ENCODE measurements around the gene JOSD1. TPM values are rescaled to one million over a fixed set of nuclear protein-coding genes. Genes with fewer than 3 reads are reported as not detected.

Gene JOSD1
- total and polyA plus RNA-seq, 2 experiments from 2014 or later = 6.6 to 51.2 TPM

DNA sequence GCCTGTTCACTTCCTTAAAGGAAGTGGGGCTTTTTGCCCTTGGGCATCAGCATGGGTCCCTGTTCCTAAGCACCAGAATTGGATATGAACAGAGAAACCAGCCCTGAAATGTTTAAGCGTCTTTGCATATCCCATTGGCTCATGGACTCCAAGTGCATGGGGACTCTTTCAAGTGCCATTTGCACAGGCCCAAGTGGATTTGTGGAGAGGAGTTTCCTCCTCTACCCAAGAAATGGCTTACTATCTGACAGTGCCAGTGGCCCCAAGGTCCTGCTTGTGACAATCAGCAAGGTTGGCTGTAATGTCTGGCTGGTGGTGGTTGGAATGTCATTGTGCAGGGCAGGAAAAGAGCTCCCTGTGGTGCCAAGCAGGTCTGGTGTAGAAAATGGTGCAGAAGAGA is 15.0 kb downstream of the JOSD1 start:
- no peaks in the 10 kb centered on the region for H4K20me1 ChIP-seq (ENCODE audit: insufficient read depth)
- no peak overlapping the region for H2AFZ ChIP-seq
- no peak overlapping the region for H3K9ac ChIP-seq
- in situ Hi-C loops (cut with MboI) = no loop called here
- no peak overlapping the region for H3K27ac ChIP-seq
- no peak for DNase-seq
- H3K4me1 ChIP-seq (ENCODE audit: insufficient read depth) = peaks cover 4% of the 10 kb centered on the region; the same call in 1 of the 2 replicates
- H3K9me3 ChIP-seq (ENCODE audit: low read depth) = no peaks in the 10 kb centered on the region
- no peak for TF ChIP-seq EZH2 (IDR thresholded peaks at IDR 0.05; ENCODE audit: insufficient read depth, poor library complexity, severe bottlenecking)
- no peak for TF ChIP-seq EZH2phosphoT487 (IDR thresholded peaks at IDR 0.05; ENCODE audit: insufficient read depth, low read depth)
- WGBS, 2 experiments (ENCODE audit: low coverage in 1 of 2, low lambda C conversion rate in 2 of 2, missing lambda C conversion rate in 2 of 2) = 100% methylated on average over 1 of the region's 1 CpG
- no peak overlapping the region for H3K4me2 ChIP-seq (ENCODE audit: unreplicated experiment)
- peaks cover 18% of the 10 kb centered on the region; the same call in 1 of the 2 replicates for H3F3A ChIP-seq (ENCODE audit: insufficient read depth)
- H3K79me2 ChIP-seq (ENCODE audit: insufficient read depth) = peaks cover 65% of the 10 kb centered on the region
- no peak overlapping the region for H3K4me3 ChIP-seq
- peaks cover 49% of the 10 kb centered on the region for H3K36me3 ChIP-seq (ENCODE audit: low read depth)
- H3K9me2 ChIP-seq (ENCODE audit: insufficient read depth) = no peaks in the 10 kb centered on the region
- H3K27me3 ChIP-seq (replicated peaks; ENCODE audit: insufficient read depth) = no peaks in the 10 kb centered on the region

DNA sequence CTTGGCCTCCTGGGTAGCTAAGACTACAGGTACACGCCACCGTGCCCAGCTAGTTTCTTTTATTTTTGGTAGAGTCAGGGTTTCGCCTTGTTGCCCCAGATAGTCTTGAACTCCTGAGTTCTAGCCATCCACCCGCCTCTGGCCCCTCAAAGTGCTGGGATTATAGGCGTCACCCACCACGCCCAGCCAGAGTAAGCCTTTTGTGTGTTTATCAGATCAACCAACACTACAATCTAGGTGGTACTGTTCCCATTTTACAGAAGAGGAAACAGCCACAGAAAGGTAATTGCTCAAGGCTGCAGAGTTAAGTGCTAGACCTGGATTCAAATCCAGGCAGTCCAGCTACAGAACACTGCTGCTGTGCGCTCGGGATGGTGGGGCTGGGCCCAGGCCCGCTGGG is 15.8 kb downstream of the JOSD1 start:
- Histone ChIP-seq H3K9me3 (ENCODE audit: low read depth) (no peaks in the 10 kb centered on the region), H3K27ac (no peak overlapping the region), H2AFZ (no peak overlapping the region), H3K9me2 (ENCODE audit: insufficient read depth) (no peaks in the 10 kb centered on the region), H3K27me3 (replicated peaks; ENCODE audit: insufficient read depth) (no peaks in the 10 kb centered on the region), H3F3A (ENCODE audit: insufficient read depth) (peaks cover 15% of the 10 kb centered on the region; the same call in 1 of the 2 replicates), H3K4me3 (no peak overlapping the region), H3K36me3 (ENCODE audit: low read depth) (peaks cover 44% of the 10 kb centered on the region), H3K79me2 (ENCODE audit: insufficient read depth) (peaks cover 61% of the 10 kb centered on the region), H4K20me1 (ENCODE audit: insufficient read depth) (no peaks in the 10 kb centered on the region), H3K4me1 (ENCODE audit: insufficient read depth) (peaks cover 4% of the 10 kb centered on the region; the same call in 1 of the 2 replicates), H3K9ac (no peak overlapping the region), H3K4me2 (ENCODE audit: unreplicated experiment) (no peak overlapping the region)
- in situ Hi-C loops (cut with MboI) = no loop called here
- DNase-seq = no peak
- 89 to 95% methylated on average over 9 of the region's 9 CpGs for WGBS, 2 experiments (ENCODE audit: low coverage in 1 of 2, low lambda C conversion rate in 2 of 2, missing lambda C conversion rate in 2 of 2)
- no peak for TF ChIP-seq EZH2 (IDR thresholded peaks at IDR 0.05; ENCODE audit: insufficient read depth, poor library complexity, severe bottlenecking)

DNA sequence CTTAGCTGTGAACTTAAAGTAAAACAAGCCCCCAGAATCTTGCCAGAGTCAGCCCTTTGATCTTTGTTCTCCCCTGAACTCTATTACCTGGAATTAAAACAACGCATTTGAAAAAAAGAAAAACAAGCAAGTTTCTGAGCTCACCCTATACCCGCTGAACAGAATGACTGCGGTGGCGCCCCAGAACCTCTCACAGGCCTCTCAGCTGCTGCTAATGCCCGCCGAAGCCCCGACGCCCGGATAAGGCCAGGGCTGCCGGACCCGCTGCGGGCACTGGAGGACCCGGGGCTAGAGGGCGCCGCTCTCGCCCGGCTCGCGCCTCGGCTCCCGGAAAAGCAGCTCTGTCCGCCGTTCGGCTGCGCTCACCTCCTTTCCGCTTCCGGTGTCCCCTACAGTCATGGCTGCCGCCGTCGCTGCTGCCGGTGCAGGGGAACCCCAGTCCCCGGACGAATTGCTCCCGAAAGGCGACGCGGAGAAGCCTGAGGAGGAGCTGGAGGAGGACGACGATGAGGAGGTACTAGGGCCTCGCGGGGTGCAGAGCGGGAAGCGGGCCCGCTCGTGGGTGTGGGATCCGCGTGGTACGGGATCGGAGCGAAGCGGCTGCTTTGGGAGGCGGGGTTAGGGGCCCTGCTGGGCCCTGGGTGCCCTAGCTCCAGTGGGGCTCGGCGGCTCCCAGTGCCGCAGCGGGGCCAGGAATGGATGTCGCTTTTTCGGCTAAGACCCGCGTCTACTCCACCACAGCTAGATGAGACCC is 19.0 kb downstream of the JOSD1 start, which contains the start of gene TOMM22:
TSS of gene TOMM22 (plus strand) at position 376 of the 754 bp plus-strand sequence. CDS start at position 398, 22 bp downstream.
- no peaks in the 10 kb centered on the region for H3K27me3 ChIP-seq (replicated peaks; ENCODE audit: insufficient read depth)

DNA sequence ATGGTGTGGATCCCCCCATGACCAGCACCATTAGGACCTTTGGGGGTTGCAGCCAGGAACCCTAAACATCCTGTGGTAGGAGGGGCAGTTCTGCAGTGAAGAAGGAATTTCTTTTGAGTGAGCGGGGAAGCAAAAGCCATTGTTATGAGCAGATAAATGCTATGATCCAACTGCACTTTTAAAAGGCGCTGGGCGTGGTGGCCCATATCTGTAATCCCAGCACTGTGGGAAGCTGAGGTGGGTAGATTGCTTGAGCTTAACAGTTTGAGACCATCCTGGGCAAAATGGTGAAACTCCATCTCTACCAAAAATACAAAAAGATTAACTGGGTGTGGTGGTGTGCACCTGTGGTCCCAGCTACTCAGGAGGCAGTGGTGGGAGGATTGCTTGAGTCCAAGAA is 24.9 kb downstream of the JOSD1 start:
- no peak for DNase-seq
- in situ Hi-C loops (cut with MboI) = no loop called here
- H3F3A ChIP-seq (ENCODE audit: insufficient read depth) = no peaks in the 10 kb centered on the region
- no peak overlapping the region for H3K4me2 ChIP-seq (ENCODE audit: unreplicated experiment)
- no peak overlapping the region for H3K9ac ChIP-seq
- no peaks in the 10 kb centered on the region for H3K9me3 ChIP-seq (ENCODE audit: low read depth)
- no peak overlapping the region for H3K4me3 ChIP-seq
- no peaks in the 10 kb centered on the region for H3K27me3 ChIP-seq (replicated peaks; ENCODE audit: insufficient read depth)
- H4K20me1 ChIP-seq (ENCODE audit: insufficient read depth) = no peaks in the 10 kb centered on the region
- TF ChIP-seq EZH2phosphoT487 (IDR thresholded peaks at IDR 0.05; ENCODE audit: insufficient read depth, low read depth) = no peak
- no peak for TF ChIP-seq EZH2 (IDR thresholded peaks at IDR 0.05; ENCODE audit: insufficient read depth, poor library complexity, severe bottlenecking)
- H2AFZ ChIP-seq = no peak overlapping the region
- H3K27ac ChIP-seq = no peak overlapping the region
- H3K79me2 ChIP-seq (ENCODE audit: insufficient read depth) = 0 out of 2 replicates have a peak, but pooled peaks cover 5% of the 10 kb centered on the region
- no peaks in the 10 kb centered on the region; the same call in 1 of the 2 replicates for H3K36me3 ChIP-seq (ENCODE audit: low read depth)
- H3K9me2 ChIP-seq (ENCODE audit: insufficient read depth) = no peaks in the 10 kb centered on the region
- 93 to 98% methylated on average over 3 of the region's 3 CpGs for WGBS, 2 experiments (ENCODE audit: low coverage in 1 of 2, low lambda C conversion rate in 2 of 2, missing lambda C conversion rate in 2 of 2)
- H3K4me1 ChIP-seq (ENCODE audit: insufficient read depth) = no peaks in the 10 kb centered on the region

More for the DNA sequence above, 19.0 kb downstream of the JOSD1 start, which contains the start of gene TOMM22:
- peak within 1 kb of the TSS; percentile 79 for H3K4me2 ChIP-seq (ENCODE audit: unreplicated experiment)
- peaks cover 41% of the 10 kb centered on the region for H3K79me2 ChIP-seq (ENCODE audit: insufficient read depth)
- H3F3A ChIP-seq (ENCODE audit: insufficient read depth) = peaks cover 13% of the 10 kb centered on the region; the same call in 1 of the 2 replicates
- H3K9ac ChIP-seq = peak within 1 kb of the TSS; percentile 90
- TF ChIP-seq EZH2 (IDR thresholded peaks at IDR 0.05; ENCODE audit: insufficient read depth, poor library complexity, severe bottlenecking) = no peak
- TF ChIP-seq EZH2phosphoT487 (IDR thresholded peaks at IDR 0.05; ENCODE audit: insufficient read depth, low read depth) = no peak
- H3K9me2 ChIP-seq (ENCODE audit: insufficient read depth) = no peaks in the 10 kb centered on the region
- H3K27ac ChIP-seq = peak within 1 kb of the TSS; percentile 25
- no peaks in the 10 kb centered on the region for H3K9me3 ChIP-seq (ENCODE audit: low read depth)
- no peaks in the 10 kb centered on the region for H4K20me1 ChIP-seq (ENCODE audit: insufficient read depth)
- in situ Hi-C loops (cut with MboI) = no loop called here
- WGBS, 2 experiments (ENCODE audit: low coverage in 1 of 2, low lambda C conversion rate in 2 of 2, missing lambda C conversion rate in 2 of 2) = 1% methylated on average over 50 to 54 of the region's 60 CpGs
- H3K4me1 ChIP-seq (ENCODE audit: insufficient read depth) = peaks cover 4% of the 10 kb centered on the region; the same call in 1 of the 2 replicates
- H2AFZ ChIP-seq = peak within 1 kb of the TSS; percentile 95
- DNase-seq = peak; percentile 95
- peaks cover 24% of the 10 kb centered on the region for H3K36me3 ChIP-seq (ENCODE audit: low read depth)
- peak within 1 kb of the TSS; percentile 94 for H3K4me3 ChIP-seq
